T-helper 2 cell treated with Interferon-gamma antibody and Interleukin-4, amounts not matched to agents 100 ng/mL and 5 ng/mL, for 36 hours (primary cell): ENCODE measurements around the gene PARP3. TPM values are rescaled to one million over a fixed set of nuclear protein-coding genes. Genes with fewer than 3 reads are reported as not detected.

Source experiments
- intact Hi-C: fragments of 100-400 bp; cut with micrococcal nuclease; formaldehyde crosslinking; loops from one replicate; pipeline ENCODE4 v1.15.1; 2023
- total RNA-seq: library from RNA; stranded (reverse); gene quantifications from 2 replicates; pipeline ENCODE4 v1.2.3, GENCODE V29; 2022

PARP3 gene
- total RNA-seq, 1 donor from 2014 or later = 14.0 TPM

DNA sequence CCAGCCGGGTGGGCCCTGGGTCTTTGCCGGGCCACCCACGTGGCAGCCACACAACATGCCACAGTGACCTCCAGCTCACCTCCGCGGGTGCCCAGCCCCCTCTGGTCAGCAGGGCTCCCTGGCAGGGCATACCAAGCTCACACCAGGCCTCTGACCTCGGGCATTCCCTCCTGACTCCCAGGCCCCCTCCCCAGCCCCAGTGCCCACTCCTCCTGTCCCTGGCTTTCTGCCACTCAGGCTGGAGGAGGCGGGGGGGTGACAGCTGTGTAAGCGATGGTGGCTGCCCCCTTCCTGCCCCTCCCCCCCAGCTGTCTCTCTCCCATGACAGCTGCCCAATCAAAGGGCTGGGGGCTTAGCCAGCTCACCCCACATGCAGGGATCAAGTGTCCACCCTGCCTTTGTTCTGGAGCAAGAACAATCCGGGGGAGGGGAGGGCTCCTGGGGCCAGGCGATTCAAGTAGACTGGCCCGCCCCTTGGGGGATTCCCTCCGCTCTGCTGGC, 21.8 kb downstream of the PARP3 start:
- intact Hi-C loops = no loop called here

DNA sequence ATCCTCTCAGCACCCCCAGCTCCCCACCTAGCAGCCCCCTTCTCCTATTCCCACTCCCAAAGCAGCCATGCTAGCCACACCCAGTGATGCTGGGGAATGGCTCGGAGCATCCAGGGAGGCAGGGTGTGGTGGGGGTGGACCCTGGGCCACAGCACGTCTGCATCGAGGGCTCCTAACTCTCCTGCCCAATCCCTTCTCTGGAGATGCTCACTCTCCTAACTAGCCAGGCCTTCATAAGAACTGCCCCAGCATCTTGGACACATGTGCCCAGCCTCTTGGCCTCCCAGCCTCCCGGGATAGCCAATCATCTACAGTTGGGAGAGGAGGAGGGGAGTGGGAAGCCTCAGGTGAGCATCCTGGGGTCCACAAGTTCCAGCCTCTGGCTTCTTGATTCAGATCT, 22.4 kb downstream of the PARP3 start:
- intact Hi-C loops = no loop called here

DNA sequence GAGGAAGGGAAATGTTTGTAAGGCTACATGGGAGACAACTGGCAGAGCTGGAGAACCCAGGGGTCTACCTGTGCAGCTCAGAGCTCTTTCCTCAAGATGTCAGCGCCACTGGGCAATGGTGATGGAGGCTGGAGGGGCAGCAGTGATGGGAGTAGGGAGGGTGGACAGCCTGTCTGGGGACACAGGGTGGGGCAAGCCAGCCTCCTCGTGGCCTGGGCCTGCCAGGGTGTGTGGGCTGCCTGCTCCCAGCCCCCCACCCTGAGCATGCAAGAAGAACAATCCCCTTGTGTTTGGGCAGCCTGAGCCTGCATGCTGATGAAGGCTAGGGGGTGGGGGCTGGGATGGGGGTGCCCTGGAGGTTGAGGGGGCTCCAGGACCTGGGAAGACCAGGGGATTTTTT, 23.9 kb downstream of the PARP3 start:
- intact Hi-C loops = no loop called here

DNA sequence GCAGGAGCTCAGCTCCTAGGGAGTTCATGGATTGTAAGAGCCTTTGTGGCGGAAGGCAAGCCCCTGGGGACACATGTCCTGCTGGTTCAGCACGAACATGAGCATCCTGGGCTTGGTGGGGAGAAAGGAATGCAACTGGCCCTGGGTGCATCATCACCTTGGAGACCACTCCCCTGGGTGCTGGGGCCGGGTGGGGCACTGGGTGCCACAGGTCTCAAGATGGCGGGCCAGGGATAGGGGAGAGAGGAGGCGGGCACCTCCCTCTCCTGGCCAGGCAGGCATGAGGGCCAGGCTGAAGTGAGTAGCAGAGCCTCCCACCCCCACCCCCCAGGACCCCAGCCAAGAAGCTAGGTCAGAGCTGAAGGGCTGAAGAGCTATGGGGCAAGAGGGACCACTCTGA, 24.3 kb downstream of the PARP3 start:
- intact Hi-C loops = no loop called here

DNA sequence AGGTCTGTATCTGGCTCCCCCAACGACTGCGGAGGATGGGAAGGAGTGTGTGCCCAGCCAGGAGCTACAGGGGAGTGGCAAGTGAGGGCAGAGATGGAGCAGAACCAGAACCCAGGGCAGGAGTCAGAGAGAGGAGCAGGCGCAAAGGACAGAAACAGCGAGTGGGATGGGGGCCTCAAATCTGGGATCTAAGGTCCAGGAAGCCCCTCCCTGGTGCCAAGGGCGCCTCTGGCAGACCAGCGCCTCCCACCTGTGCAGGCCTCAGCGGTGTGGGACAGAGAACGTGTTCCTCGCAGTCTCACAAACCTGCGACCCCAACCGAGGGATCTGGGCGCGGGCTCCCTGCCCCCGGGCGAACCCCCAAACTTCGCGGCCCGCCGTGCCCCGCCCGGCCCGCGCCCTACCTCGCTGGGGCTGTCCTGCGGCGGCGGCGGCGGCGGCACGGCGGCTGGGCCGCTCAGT, 24.8 kb downstream of the PARP3 start:
- intact Hi-C loops = no loop called here

DNA sequence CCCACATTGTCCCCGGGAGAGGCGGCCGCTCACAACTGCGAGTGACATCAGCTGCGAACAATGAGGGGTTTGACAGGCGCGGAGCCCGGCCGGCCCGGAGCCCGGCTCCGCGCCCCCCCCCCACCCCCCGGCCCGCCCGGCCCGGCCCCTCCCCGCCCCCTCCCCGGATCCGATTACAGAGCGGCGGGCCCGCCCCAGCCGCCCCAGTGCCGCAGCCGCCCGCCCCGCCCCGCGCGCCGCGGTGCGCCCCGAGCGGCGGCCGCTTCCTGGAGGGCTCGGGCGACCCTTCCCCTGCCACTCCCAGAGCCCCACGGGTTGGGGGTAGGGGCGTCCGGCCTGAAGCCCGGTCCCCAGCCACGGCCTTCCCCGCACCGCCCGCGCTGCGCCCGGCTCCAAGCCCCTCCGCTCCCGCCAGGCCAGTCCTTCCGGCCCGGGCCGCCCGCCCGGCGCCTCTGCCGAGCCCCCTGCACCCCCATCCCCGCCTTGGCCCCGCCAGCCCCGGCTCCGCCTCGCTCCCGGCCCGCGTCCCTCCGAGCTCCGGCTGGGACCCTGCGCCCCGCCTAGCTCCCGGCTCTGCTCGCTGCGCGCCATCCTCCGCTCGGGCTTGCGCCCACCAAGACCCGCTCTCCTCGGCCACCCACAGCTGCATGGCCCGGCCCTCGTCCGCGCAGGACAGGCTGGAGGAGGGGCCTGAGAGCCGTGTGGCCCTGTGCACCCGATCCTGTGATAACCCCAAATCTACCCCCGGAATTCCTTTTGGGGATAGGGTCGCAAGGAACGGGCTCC, 25.4 kb downstream of the PARP3 start, which contains the start of gene PCBP4:
TSS of gene PCBP4 (minus strand) at position 71 of the 786 bp plus-strand sequence. CDS start 6,214 bp downstream, outside the sequence.
- intact Hi-C loops = no loop called here

DNA sequence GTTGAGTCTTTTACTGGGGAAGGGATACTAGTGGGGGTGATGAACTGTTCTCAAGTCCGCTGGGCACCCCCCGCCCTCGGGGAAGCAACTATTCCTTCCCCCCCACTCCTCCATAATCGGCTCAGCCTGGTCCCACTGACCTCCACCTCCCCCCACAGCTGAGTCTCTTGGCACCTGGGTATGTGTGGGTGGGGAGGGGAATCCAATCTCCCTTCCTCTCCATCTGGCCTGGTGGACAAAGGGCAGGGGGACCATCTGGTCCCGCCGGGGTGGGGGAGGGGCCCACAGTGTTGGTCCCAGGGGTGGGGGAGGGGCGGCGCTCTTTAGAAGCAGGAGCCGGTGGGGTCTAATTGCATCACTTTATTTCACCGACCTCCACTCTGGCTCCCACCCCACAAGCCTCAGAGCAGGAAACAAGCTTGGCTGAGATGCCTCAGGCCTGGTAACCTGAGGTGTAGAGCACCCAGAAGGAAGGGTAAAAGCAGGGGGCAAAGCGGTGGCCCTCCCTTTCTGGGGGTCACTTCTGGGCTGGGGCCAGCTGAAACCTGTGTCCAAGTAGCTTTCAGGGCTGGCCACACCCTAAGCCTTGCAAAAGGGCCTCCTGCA, 26.1 kb downstream of the PARP3 start:
- intact Hi-C loops = no loop called here

DNA sequence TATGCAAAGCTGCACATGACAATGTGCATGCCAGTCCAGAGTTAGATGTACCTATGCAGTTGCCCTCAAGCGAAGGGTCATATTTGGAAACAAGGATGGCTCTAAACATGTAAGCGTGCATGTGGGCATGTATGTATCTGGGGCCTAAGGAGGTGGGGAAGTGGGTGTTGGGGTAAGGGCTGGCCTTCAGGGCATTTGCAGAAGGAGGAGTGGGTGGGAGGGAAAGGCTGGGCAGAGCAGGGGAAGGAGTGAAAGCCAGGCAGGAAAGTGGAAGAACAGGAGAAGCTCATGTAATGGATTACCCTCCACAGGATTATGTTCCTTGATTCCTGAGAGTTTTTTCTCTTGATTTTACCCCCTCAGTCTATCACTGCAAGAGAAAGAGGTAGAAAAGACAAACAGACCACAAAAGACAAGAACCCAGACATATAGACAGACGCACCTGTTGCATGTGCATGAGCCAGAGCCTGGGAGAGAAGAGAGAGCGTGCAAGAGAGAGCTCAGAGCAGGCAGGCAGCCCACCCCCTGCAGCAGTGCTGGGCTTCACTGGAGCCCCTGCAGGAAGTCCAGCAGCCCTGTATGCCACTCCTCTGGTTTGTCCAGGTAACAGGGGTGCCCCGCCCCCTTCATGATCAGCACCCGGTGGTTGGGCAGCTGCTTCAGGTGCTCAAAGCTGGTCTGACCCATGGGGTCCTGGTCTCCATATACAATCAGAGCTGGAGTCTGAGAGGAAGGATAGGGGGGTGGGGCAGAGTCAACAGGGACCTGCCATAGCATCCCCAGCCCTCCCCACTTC, 26.9 kb downstream of the PARP3 start:
- intact Hi-C loops = no loop called here

DNA sequence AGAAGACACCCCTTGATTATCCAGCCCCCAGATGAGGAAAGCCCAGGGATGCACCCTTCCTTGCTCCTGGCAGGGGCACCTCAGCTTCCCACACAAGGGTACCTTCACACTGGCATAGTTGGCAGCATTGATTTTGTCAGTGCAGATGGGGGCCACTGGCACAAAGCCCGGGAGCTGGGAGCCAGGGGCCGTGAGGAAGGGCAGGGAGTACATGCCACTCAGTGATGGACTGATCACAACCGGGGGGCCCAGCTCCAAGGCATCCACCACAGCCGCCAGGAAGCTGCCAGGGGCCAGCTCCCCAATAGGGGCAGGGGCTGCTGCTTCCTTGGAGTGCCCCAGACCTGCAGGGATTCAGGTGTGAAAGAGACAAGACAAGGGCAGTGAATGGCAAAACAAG, 27.7 kb downstream of the PARP3 start:
- intact Hi-C loops = no loop called here

DNA sequence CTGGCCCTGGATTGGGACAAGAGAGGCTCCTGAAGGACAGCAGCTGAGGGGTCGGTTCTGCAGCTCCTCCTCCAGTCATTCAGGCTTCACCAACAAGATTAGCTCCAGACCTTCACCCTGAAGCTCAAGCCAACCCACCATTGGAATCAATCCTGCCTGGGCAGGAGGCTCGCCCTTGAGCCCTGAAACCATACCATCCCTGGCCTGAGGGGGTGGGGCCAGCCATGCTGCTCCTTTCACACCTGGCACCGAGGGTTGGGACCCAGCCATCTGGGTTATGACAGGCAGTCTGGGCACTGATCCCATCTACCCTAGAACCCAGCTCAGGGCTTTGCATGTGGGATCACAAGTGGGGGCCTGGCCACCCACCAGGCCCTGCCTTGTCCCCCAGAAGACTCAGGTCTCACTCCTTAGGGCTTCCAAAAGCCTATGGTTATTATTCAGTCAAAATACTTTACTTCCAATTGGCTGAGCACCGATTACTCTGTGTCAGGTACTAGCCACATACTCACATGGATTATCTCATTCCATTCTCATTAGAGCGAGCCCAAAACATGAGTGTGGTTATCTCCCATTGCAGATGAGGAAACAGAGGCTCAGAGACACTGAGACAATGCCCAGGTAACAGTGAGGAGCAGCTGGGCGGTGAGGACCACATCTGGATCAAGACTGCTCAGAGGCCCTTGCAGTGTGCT, 28.6 kb downstream of the PARP3 start:
- intact Hi-C loops = no loop called here

DNA sequence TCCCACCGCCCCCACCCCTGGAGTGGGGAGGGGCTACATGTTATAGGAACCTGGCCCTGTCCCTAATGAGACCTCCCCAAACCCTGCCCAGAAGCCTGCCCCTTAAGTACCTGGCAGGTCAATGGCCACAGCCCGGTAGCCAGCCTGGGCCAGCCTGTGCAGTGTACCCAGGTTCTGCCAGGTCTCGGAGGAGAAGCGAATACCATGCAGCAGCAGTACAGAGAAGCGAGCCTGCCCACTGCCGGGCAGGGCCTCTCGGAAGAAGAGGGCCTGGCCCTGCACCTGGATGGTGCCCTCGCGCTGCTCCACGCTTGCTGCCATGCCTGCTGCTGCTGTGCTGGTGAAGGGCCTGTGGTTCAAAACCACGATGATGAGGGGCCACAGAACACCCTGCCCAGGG, 29.2 kb downstream of the PARP3 start:
- intact Hi-C loops = no loop called here

DNA sequence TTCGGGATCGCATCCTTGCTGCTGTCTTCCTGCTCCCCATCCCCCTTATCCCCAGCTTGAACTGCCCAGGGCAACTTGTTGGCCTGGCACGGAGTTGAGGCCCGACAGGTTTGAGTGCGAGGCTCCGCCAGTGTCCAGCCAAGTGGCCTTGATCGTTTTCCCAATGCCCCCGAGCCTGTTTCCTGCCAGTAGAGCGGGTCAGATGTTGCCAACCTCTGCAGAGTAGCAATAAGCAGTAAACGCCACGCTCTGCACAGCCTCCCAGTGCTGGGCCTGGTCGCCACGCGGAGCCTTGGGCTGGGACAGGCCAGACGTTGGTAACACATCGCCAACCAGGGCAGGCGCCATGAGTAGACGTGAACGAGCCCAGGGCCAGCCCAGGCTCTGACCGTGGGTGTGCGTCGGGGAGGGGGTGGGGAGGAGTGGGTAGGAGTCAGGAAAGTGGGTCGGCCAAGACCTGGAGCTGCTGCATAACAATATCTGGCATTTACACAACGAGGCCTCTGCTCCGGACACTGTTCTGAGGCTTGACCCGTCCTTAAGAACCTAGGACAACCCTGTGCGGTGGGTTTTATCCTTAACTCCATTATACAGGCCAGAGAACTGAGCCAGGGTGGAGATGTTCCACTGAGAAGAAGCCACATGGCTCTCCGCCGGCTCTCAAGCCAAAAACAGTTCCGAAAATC, 32.3 kb downstream of the PARP3 start:
- intact Hi-C loops = loop anchor here (1.0 kb wide), 1 partner anchor 32 kb away; the partner anchor contains the start of gene PARP3

DNA sequence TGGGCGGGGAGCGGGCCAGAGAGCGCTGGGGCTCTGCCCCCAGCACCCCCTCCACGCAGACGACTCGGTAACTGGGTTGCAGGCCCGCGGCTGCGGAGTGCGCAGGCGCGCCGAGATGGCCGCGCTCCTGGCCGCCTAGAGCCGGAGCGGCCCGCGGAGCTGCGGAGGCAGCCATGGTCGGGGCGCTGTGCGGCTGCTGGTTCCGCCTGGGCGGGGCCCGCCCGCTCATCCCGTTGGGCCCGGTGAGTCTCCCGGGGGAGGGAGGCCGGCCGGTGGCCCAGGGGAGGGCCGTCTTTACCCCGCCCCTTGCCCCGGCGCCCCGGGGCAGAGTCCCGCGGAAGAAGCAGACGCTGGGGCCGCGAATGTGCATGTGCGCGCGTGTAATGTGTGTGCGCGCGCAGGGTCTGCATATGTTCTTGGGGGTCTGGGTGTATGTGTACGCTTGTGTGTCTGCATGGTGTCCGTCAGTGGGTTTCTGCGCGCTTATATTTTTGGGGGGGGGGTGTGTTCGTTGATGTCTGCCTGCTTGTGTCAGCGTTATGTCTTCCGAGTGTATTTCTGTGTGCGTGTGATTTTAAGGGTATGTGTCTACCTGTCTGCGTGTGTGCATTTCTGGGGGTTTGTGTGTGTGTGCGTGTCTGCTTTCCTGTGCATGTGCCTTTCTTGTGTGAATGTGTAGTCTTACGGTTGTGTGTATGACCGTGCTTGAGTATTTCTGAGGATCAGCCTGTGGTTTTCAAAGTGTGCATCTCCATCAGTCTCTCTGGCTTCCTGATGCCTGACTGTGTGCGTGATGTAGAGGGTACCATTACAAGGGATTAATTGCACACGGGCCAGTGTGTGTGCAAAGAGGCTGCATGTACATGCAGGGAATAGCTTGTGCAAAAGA, 33.0 kb downstream of the PARP3 start, which contains the start of gene ABHD14A:
TSS of gene ABHD14A (plus strand) at position 102 of the 889 bp plus-strand sequence. CDS start at position 174, 72 bp downstream.
- intact Hi-C loops = loop anchor here (1.0 kb wide), 3 partner anchors 8 to 80 kb away; partner anchors contain the start of genes ACY1 and PARP3

DNA sequence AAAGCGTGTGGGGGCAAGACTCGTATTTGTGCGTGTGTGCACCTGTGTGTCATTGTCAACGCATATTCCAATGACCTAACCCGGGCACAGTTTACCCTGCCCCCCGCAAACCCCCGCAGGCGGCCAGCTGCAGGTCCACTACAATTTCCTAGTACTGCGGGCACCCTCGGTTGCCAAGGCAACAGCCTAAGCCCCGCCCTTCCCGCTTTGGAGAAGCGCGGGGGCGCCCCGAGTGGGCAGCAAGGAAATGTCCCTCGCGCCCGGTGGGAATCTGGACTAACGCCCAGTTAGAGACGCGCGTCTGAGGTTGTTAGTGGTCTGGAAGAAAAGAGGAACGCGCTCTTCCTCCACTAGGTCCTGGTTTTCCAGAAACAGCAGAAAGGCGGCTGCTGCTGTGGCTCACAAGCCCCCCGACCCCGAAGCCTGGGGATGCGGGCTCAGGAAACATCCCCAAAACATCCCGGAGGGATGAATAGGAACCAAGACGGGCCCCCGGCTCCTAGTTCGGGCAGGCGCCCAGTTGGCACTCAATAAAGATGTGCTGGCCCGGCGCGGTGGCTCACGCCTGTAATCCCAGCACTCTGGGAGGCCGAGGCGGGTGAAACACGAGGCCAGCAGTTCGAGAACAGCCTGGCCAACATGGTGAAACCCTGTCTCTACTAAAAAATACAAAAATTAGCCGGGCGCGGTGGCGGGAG, 33.8 kb downstream of the PARP3 start:
- intact Hi-C loops = loop anchor here (1.0 kb wide), 2 partner anchors 7 to 79 kb away; partner anchors contain the start of gene ACY1

DNA sequence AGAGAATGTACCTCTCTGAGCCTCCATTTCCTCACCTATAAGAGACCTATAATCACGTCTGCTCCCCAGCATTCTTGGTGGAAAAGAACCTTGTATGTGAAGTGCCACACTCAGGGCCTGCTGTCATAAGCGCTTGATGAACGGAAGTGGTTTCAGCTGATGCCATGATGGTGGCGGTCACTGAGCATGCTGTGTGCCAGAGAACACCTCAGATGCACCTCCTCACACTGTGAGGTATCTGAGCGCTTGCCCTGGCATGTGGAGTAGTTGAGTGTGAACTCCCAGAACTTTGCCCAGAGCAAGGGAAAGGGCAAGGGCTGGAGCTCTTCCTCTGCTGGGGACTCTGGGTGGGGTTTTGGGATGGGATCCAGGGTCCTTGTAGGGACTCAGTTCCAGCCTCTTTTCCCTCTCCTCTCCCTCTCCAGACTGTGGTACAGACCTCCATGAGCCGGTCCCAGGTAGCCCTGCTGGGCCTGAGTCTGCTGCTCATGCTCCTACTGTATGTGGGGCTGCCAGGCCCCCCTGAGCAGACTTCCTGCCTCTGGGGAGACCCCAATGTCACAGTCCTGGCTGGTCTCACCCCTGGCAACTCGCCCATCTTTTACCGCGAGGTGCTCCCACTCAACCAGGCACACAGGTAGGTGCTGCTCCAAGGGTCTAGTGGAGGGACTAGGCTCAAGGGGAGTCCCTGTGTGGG, 35.4 kb downstream of the PARP3 start:
- intact Hi-C loops = no loop called here

DNA sequence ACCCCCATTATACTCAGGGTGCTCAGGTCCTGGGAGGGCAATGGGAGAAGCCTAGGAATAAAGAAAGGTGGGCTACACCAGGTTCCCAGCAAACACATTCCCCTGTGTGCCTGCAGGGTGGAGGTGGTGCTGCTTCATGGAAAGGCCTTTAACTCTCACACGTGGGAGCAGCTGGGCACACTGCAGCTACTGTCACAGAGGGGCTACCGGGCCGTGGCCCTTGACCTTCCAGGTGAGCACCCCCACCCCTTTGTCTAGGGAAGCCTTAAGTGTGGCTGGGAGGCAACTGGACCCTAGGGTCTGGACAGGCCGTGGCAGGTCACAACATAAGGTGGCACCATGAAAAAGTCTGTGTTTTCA, 36.0 kb downstream of the PARP3 start:
- intact Hi-C loops = no loop called here

DNA sequence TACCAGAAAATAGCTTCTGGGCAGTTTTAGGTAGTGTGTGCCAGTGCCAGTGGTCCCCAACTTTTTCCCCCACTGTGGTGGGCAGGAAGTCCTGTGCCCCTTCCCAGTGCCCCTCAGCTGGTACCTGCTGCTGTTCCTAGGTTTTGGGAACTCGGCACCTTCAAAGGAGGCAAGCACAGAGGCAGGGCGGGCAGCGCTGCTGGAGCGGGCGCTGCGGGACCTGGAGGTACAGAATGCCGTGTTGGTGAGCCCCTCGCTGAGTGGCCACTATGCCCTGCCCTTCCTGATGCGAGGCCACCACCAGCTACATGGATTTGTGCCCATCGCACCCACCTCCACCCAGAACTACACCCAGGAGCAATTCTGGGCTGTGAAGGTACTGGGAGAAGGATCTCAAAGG, 38.1 kb downstream of the PARP3 start:
- intact Hi-C loops = no loop called here

DNA sequence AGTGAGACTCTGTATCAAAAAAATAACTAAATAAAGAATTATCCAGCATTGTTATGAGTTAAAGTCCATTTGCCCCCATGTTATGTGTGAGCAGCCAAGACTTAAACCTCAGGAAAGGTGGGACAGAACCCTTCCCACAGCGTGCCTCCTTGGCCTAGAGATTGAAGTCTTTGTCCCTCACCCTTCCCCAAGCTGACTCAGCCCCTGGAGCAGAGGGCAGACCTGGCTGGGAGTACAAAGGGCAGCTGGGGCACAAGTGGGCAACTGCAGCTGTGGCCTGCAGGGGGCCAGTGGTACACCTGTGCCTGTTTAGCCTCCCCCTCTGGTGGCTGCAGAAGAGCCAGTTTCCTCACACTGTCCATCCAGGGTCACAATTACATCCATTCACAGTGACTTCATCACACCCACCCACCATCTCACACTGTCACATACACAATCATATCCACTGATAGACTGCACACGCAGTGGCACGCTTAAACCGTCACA, 40.2 kb downstream of the PARP3 start:
- intact Hi-C loops = loop anchor here (2.0 kb wide), 1 partner anchor 74 kb away; the partner anchor contains the start of gene DUSP7
